K562 (cell line): Measurements from ENCODE around the gene ZGLP1. TPM values are rescaled to one million over a fixed set of nuclear protein-coding genes. Genes with fewer than 3 reads are reported as not detected.

Source experiments
- ATAC-seq: fragments of 200-7000 bp; cut with Tn5 transposase; 3 replicates; pipeline ENCODE4 v1.9.1; 2020; ENCODE audit warnings: moderate library complexity
- BruUV-seq: library from RNA; stranded (reverse); fragments of 400-500 nt; replicated peaks from 2 replicates; lab custom pipeline; 2021; lab: Mats Ljungman, UMichigan
- CTCF ChIA-PET: fragments of 300-600 bp; formaldehyde crosslinking; extraction: SDS; loops from one replicate; lab custom pipeline; 2021; ENCODE audit warnings: low intra/inter-chr PET ratio; lab: Yijun Ruan, JAX
- POLR2A ChIA-PET: fragments of 300-600, 350-650 bp; sonication (Branson Sonifier 250); formaldehyde crosslinking; extraction: SDS; loops from one replicate; lab custom pipeline; 2021; ENCODE audit warnings: antibody characterized with exemption, inconsistent platforms; lab: Yijun Ruan, JAX
- DNase-seq, 4 experiments: peaks; one replicate each; pipeline versions ENCODE4 v3.0.0 to v3.0.0-alpha.2; 2011 to 2018; ENCODE audit warnings: low spot score in 3 of 4, mixed read lengths in 3 of 4; ENCODE audit errors: extremely low read depth in 1 of 4
- FAIRE-seq: peaks from 2 replicates; lab custom pipeline; 2011; peaks lifted over from hg19 to GRCh38; lab: Jason Lieb, UNC
- H2AFZ ChIP-seq: 2 replicates; pipeline ENCODE4 v1.6.0; 2011; ENCODE audit warnings: low read depth, low read length, control low read depth, inconsistent platforms
- H3K27ac ChIP-seq: fragments of 200-600 bp; 3 replicates; pipeline ENCODE4 v1.8.0; 2011; ENCODE audit warnings: low read depth, mild to moderate bottlenecking, control low read depth, inconsistent platforms, low read length, moderate library complexity, mixed read lengths; ENCODE audit errors: extremely low read depth
- H3K27me3 ChIP-seq, 2 experiments: fragments of 300-600 bp in 1 of 2; 2 replicates in 1 of 2; 3 replicates in 1 of 2; pipeline versions ENCODE4 v1.6.0 to v1.8.0; 2011; ENCODE audit warnings: inconsistent platforms in 2 of 2, low read length in 2 of 2, mild to moderate bottlenecking in 1 of 2, mixed read lengths in 1 of 2, moderate library complexity in 1 of 2; ENCODE audit not compliant: control insufficient read depth in 2 of 2, insufficient read depth in 2 of 2
- H3K36me3 ChIP-seq: fragments of 300-600 bp; 3 replicates; pipeline ENCODE4 v1.8.0; 2011; ENCODE audit warnings: mild to moderate bottlenecking, low read length, inconsistent platforms; ENCODE audit not compliant: control insufficient read depth, insufficient read depth
- H3K4me1 ChIP-seq, 2 experiments: fragments of 200-600 bp in 1 of 2; replicated peaks in 1 of 2; 2 replicates in 1 of 2; 3 replicates in 1 of 2; pipeline versions ENCODE4 v1.5.1 to v1.8.0; 2011; ENCODE audit warnings: inconsistent platforms in 2 of 2, low read length in 2 of 2, mild to moderate bottlenecking in 1 of 2, mixed read lengths in 1 of 2, moderate library complexity in 1 of 2; ENCODE audit not compliant: control insufficient read depth in 2 of 2, insufficient read depth in 2 of 2
- H3K4me2 ChIP-seq: 2 replicates; pipeline ENCODE4 v1.6.1; 2011; ENCODE audit warnings: low read length, control low read depth, inconsistent platforms, mixed read lengths; ENCODE audit not compliant: insufficient read depth
- H3K4me3 ChIP-seq: fragments of 200-600 bp; sonication (generic), shearing (Covaris generic); 2 replicates; pipeline ENCODE4 v1.5.1; 2016; ENCODE audit warnings: control low read depth, inconsistent platforms
- H3K79me2 ChIP-seq: fragments of 200-600 bp; 3 replicates; pipeline ENCODE4 v1.8.0; 2011; ENCODE audit warnings: low read length, inconsistent platforms; ENCODE audit not compliant: control insufficient read depth, insufficient read depth
- H3K9ac ChIP-seq, 2 experiments: 2 replicates each; pipeline versions ENCODE4 v1.6.0 to v1.6.1; 2011; ENCODE audit warnings: low read depth in 2 of 2, low read length in 2 of 2, control low read depth in 1 of 2, inconsistent platforms in 1 of 2, mild to moderate bottlenecking in 1 of 2, mixed read lengths in 1 of 2; ENCODE audit not compliant: insufficient read depth in 1 of 2
- H3K9me1 ChIP-seq: one replicate; pipeline ENCODE4 v1.6.0; 2011; ENCODE audit warnings: inconsistent platforms, mild to moderate bottlenecking, low read length, moderate library complexity; ENCODE audit not compliant: control insufficient read depth, insufficient read depth
- H3K9me3 ChIP-seq: replicated peaks from 2 replicates; pipeline ENCODE4 v1.5.1; 2011; ENCODE audit warnings: low read depth, low read length, inconsistent platforms; ENCODE audit not compliant: control insufficient read depth, insufficient read depth
- H4K20me1 ChIP-seq: replicated peaks from 2 replicates; pipeline ENCODE4 v1.6.1; 2011; ENCODE audit warnings: low read length, inconsistent platforms, mixed read lengths; ENCODE audit not compliant: control insufficient read depth, insufficient read depth
- BRF1 ChIP-seq: IDR thresholded peaks from 3 replicates; pipeline ENCODE4 v1.6.1; 2011; ENCODE audit warnings: borderline replicate concordance, mild to moderate bottlenecking; ENCODE audit not compliant: insufficient read length; ENCODE audit errors: extremely low read depth
- LEF1 ChIP-seq: fragments of 450-650 bp; IDR thresholded peaks from 2 replicates; pipeline ENCODE4 v1.6.1; 2016; ENCODE audit warnings: mild to moderate bottlenecking
- NFATC3 ChIP-seq: fragments of 450-650 bp; IDR thresholded peaks from 2 replicates; pipeline ENCODE4 v1.6.1; 2017; ENCODE audit warnings: mild to moderate bottlenecking
- NFE2 ChIP-seq: IDR thresholded peaks from 2 replicates; pipeline ENCODE4 v1.6.1; 2014; ENCODE audit warnings: antibody characterized with exemption, low read depth
- SP1 ChIP-seq: sonication (generic); formaldehyde crosslinking; IDR thresholded peaks from 2 replicates; pipeline ENCODE4 v1.8.1; 2022; ENCODE audit warnings: mild to moderate bottlenecking, missing genetic modification reagents
- STAT5A ChIP-seq: IDR thresholded peaks from 2 replicates; pipeline ENCODE4 v1.6.1; 2012; ENCODE audit warnings: low read length, inconsistent platforms, borderline replicate concordance
- TFAM ChIP-seq: fragments of 250-450 bp; sonication (Bioruptor Pico); conservative IDR thresholded peaks from 2 replicates; pipeline ENCODE4 v1.5.0; 2021; ENCODE audit warnings: mild to moderate bottlenecking, moderate library complexity
- YBX1 ChIP-seq: fragments of 450-650 bp; IDR thresholded peaks from 2 replicates; pipeline ENCODE4 v1.7.1; 2016; ENCODE audit warnings: mild to moderate bottlenecking
- ZNF780A ChIP-seq: fragments of 250-450 bp; sonication (Bioruptor Pico); IDR thresholded peaks from 2 replicates; pipeline ENCODE4 v1.5.0; 2021; ENCODE audit warnings: mild to moderate bottlenecking
- ZSCAN29 ChIP-seq: fragments of 450-650 bp; IDR thresholded peaks from 2 replicates; pipeline ENCODE4 v1.6.1; 2017
- WGBS: fragments of 100-300 bp; shearing (Covaris generic); methylation state at CpG from one replicate; pipeline ENCODE4 v1.1.6; 2016; ENCODE audit warnings: low coverage, mixed read lengths; ENCODE audit not compliant: insufficient coverage; ENCODE audit errors: missing lambda C conversion rate; 5-methylcytosine and 5-hydroxymethylcytosine counted together
- in situ Hi-C: fragments of 300-500 bp; cut with MboI; formaldehyde crosslinking; loops from 4 replicates; pipeline ENCODE4 v1.15.0; 2018; ENCODE audit warnings: inconsistent platforms, mixed read lengths
- intact Hi-C: fragments of 100-400 bp; cut with micrococcal nuclease; formaldehyde crosslinking; loops from 2 replicates; pipeline ENCODE4 v1.14.2; 2022
- polyA plus RNA-seq, 8 experiments: library from polyadenylated mRNA; depleted of rRNA in 4 of 8; stranded (reverse) in 5 of 8; unstranded in 3 of 8; fragments of >200 nt; fragmentation: Nextera tagmentation in 2 of 8; fragmentation: Illumina TruSeq in 1 of 8; extraction: Ambion mirVana in 2 of 8; extraction: Trizol in 1 of 8; gene quantifications; 2 replicates each; pipeline versions ENCODE4 v1.2.1 to v1.2.3, GENCODE V29; 2011 to 2014; ENCODE audit warnings: inconsistent platforms in 1 of 8, missing spikeins in 1 of 8
- total RNA-seq, 7 experiments: library from RNA; depleted of rRNA in 6 of 7; stranded (reverse); fragments of >200 nt in 6 of 7; fragmentation: Illumina TruSeq in 2 of 7; extraction: Trizol in 2 of 7; gene quantifications; 2 replicates each; pipeline versions ENCODE4 v1.2.1 to v1.2.3, GENCODE V29; 2011 to 2021; ENCODE audit warnings: low replicate concordance in 1 of 7
- TF ChIP-seq, protein P1 (sequence below): fragments of 450-650 bp; formaldehyde crosslinking; IDR thresholded peaks from 2 replicates; pipeline ENCODE4 v1.4.0; 2020; ENCODE audit warnings: mild to moderate bottlenecking, mixed read lengths
- TF ChIP-seq, protein P2 (sequence below), 2 experiments: fragments of 450-650 bp; IDR thresholded peaks; 2 replicates each; pipeline ENCODE4 v1.6.1; 2016; ENCODE audit warnings: mild to moderate bottlenecking in 2 of 2, borderline replicate concordance in 1 of 2, low read depth in 1 of 2, moderate library complexity in 1 of 2
- TF ChIP-seq, protein P3 (sequence below): sonication (generic); formaldehyde crosslinking; IDR thresholded peaks from 2 replicates; pipeline ENCODE4 v1.8.1; 2022; ENCODE audit warnings: missing genetic modification reagents

Gene ZGLP1
- total and polyA plus RNA-seq, 9 of the 15 experiments (the other 6 are each of a cell fraction or from before 2014, with no cell fraction given), result 0.24 to 4.5 (median 2.2) TPM

DNA sequence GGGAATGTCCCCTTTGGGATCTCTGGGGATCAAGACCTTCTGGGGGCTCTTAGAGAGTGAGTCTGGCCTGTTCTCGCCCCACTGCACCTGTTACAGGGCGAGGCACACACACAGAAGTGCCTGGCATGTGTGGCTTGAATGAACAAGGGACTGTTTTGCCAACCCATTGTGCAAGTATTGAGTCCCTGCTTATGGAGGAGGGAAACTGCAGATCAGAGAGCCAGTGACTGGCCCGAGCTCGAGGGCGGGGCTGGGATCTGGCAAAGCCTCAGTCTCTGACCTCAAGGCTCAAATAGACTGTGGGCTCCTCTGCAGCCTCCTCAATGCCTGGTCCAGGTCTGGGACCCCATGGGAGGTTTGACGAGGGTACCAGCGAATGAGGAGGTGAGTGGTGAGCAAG is 18.2 kb upstream of the ZGLP1 start:
- H3K4me2 ChIP-seq, result no peak overlapping the region
- no peak for DNase-seq
- peaks cover 7 to 36% of the 10 kb centered on the region in 2 experiments; a peak in 4 of 5 replicates for H3K4me1 ChIP-seq
- POLR2A ChIA-PET, result interaction anchor here (0.6 to 1.8 kb wide), 4 partner anchors 9 to 29 kb away, joined by 3 to 7 read pairs (median 4); no protein-coding TSS in a partner anchor
- CTCF ChIA-PET, result no interaction called here
- intact Hi-C loops (no loop called here), in situ Hi-C loops (no loop called here)
- no peak for FAIRE-seq
- no TSS peak for BruUV-seq
- WGBS, result 93% methylated on average over 7 of the region's 7 CpGs
- no peak overlapping the region for H3K27ac ChIP-seq
- H3K9ac ChIP-seq, result peak overlapping the region in 1 of 2 experiments; percentile 32; a peak in 2 of 4 replicates
- H3K79me2 ChIP-seq, result peaks cover 53% of the 10 kb centered on the region
- H3K4me3 ChIP-seq, result no peak overlapping the region
- no peaks in the 10 kb centered on the region for H3K9me1 ChIP-seq
- no peak for ATAC-seq
- no peak overlapping the region for H2AFZ ChIP-seq
- no peaks in the 10 kb centered on the region for H3K27me3 ChIP-seq
- H3K36me3 ChIP-seq, result peaks cover 92% of the 10 kb centered on the region
- peaks cover 8% of the 10 kb centered on the region; the same call in 1 of the 2 replicates for H4K20me1 ChIP-seq
- H3K9me3 ChIP-seq, result no peaks in the 10 kb centered on the region
- TF ChIP-seq SP1 (CRISPR knock-in tag), result no peak
- no peak for TF ChIP-seq BRF1
- TF ChIP-seq, protein P1, sequence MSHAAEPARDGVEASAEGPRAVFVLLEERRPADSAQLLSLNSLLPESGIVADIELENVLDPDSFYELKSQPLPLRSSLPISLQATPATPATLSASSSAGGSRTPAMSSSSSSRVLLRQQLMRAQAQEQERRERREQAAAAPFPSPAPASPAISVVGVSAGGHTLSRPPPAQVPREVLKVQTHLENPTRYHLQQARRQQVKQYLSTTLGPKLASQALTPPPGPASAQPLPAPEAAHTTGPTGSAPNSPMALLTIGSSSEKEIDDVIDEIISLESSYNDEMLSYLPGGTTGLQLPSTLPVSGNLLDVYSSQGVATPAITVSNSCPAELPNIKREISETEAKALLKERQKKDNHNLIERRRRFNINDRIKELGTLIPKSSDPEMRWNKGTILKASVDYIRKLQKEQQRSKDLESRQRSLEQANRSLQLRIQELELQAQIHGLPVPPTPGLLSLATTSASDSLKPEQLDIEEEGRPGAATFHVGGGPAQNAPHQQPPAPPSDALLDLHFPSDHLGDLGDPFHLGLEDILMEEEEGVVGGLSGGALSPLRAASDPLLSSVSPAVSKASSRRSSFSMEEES (CRISPR knock-in tag), result no peak
- TF ChIP-seq ZNF780A (CRISPR knock-in tag), result no peak
- no peak for TF ChIP-seq STAT5A
- TF ChIP-seq, protein P2, sequence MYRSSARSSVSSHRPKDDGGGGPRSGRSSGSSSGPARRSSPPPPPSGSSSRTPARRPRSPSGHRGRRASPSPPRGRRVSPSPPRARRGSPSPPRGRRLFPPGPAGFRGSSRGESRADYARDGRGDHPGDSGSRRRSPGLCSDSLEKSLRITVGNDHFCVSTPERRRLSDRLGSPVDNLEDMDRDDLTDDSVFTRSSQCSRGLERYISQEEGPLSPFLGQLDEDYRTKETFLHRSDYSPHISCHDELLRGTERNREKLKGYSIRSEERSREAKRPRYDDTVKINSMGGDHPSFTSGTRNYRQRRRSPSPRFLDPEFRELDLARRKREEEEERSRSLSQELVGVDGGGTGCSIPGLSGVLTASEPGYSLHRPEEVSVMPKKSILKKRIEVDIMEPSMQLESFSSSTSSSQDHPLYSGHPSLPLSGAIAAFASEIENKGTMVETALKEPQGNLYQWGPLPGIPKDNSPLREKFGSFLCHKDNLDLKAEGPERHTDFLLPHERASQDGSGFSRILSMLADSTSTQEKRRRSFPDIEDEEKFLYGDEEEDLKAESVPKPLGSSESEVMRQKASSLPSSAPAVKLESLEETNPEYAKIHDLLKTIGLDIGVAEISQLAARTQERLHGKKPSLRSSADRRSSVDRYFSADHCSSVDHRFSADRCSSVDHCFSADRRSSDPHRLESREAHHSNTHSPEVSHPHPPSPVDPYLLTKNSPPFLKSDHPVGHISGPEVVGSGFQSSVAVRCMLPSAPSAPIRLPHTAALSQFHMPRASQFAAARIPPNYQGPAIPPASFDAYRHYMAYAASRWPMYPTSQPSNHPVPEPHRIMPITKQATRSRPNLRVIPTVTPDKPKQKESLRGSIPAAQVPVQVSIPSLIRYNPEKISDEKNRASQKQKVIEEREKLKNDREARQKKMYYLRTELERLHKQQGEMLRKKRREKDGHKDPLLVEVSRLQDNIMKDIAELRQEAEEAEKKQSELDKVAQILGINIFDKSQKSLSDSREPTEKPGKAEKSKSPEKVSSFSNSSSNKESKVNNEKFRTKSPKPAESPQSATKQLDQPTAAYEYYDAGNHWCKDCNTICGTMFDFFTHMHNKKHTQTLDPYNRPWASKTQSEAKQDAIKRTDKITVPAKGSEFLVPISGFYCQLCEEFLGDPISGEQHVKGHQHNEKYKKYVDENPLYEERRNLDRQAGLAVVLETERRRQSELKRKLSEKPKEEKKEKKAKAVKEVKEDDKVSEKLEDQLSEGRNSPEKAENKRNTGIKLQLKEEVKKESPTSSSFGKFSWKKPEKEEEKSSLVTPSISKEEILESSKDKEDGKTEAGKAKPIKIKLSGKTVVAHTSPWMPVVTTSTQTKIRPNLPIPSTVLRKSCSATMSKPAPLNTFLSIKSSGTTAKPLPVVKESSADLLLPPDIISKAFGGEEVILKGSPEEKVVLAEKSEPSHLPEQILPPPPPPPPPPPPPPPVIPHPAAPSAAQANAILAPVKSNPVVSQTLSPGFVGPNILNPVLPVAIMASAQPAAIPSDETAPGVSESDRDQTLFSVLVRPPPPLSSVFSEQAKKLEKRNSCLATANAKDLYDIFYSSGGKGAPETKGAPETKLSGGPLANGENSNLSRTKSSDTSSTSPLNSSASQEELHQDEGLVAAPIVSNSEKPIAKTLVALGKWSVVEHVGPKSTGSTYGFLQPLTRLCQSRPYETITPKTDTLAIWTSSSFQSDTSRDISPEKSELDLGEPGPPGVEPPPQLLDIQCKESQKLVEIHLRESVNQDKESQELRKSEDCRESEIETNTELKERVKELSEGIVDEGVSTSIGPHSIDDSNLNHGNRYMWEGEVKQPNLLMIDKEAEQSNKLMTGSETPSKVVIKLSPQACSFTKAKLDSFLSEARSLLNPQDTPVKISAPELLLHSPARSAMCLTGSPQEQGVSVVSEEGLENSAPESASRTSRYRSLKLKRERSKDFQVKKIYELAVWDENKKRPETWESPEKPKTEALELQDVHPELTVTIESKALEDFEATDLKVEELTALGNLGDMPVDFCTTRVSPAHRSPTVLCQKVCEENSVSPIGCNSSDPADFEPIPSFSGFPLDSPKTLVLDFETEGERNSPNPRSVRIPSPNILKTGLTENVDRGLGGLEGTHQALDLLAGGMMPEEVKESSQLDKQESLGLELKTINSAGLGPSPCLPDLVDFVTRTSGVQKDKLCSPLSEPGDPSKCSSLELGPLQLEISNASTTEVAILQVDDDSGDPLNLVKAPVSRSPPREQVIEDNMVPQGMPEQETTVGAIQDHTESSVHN (IDR thresholded peaks at IDR 0.05; ENCODE audit: borderline replicate concordance in 1 of 2, low read depth in 1 of 2), result no peak
- TF ChIP-seq TFAM (CRISPR knock-in tag), result no peak
- TF ChIP-seq NFATC3, result no peak
- TF ChIP-seq YBX1, result no peak
- TF ChIP-seq, protein P3, sequence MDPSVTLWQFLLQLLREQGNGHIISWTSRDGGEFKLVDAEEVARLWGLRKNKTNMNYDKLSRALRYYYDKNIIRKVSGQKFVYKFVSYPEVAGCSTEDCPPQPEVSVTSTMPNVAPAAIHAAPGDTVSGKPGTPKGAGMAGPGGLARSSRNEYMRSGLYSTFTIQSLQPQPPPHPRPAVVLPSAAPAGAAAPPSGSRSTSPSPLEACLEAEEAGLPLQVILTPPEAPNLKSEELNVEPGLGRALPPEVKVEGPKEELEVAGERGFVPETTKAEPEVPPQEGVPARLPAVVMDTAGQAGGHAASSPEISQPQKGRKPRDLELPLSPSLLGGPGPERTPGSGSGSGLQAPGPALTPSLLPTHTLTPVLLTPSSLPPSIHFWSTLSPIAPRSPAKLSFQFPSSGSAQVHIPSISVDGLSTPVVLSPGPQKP (CRISPR knock-in tag), result no peak
- TF ChIP-seq ZSCAN29, result no peak
- TF ChIP-seq LEF1, result no peak
- no peak for TF ChIP-seq NFE2
